Panc1 (cell line): Measurements from ENCODE around the gene LRRC4B.

Experiments
- CTCF ChIP-seq: fragments of 450-650 bp; IDR thresholded peaks from 2 replicates; pipeline ENCODE4 v1.5.1; 2017; ENCODE audit warnings: mild to moderate bottlenecking
- POLR2AphosphoS5 ChIP-seq: IDR thresholded peaks from 2 replicates; pipeline ENCODE4 v1.6.1; 2012; ENCODE audit warnings: mild to moderate bottlenecking, low read depth, low read length, moderate library complexity

GRCh38 chr19:50482271-50482855 is 85.9 kb downstream of the LRRC4B start:
- TF ChIP-seq POLR2AphosphoS5 (no peak), CTCF (no peak)
